Thymus (tissue), 2 donors: Measurements from ENCODE around the gene MADD. TPM values are rescaled to one million over a fixed set of nuclear protein-coding genes. Genes with fewer than 3 reads are reported as not detected.

Experiments
- polyA plus RNA-seq: library from polyadenylated mRNA; stranded (reverse); fragments of 200-250 nt; gene quantifications from one replicate; pipeline ENCODE4 v1.2.3, GENCODE V29; 2013
- total RNA-seq: library from RNA; stranded (reverse); fragments of 120-200 nt; gene quantifications from one replicate; pipeline ENCODE4 v1.2.4, GENCODE V29; 2013
- donor health status: healthy.

The MADD gene
- total and polyA plus RNA-seq, 2 donors, result 17.0 to 26.0 TPM

Other genes starting within 250 kb of the MADD start
- 64.8 TPM for gene ARFGAP2, start 93.3 kb upstream of the MADD start, total RNA-seq
- 60.6 TPM for gene ARFGAP2, start 93.3 kb upstream of the MADD start, polyA plus RNA-seq
- gene PACSIN3, start 83.7 kb upstream of the MADD start, total RNA-seq, result 4.1 TPM
- gene PACSIN3, start 83.7 kb upstream of the MADD start, polyA plus RNA-seq, result 7.7 TPM
- 30.8 TPM for gene DDB2, start 55.2 kb upstream of the MADD start, total RNA-seq
- 106 TPM for gene DDB2, start 55.2 kb upstream of the MADD start, polyA plus RNA-seq
- 14.3 TPM for gene ACP2, start 21.3 kb upstream of the MADD start, total RNA-seq
- 30.0 TPM for gene ACP2, start 21.3 kb upstream of the MADD start, polyA plus RNA-seq
- 26.3 TPM for gene NR1H3, start 12.1 kb upstream of the MADD start, total RNA-seq
- gene NR1H3, start 12.1 kb upstream of the MADD start, polyA plus RNA-seq, result 100 TPM
- 0.09 TPM for gene MYBPC3, start 82.6 kb downstream of the MADD start, total RNA-seq
- 0.55 TPM for gene MYBPC3, start 82.6 kb downstream of the MADD start, polyA plus RNA-seq
- gene SPI1, start 108.4 kb downstream of the MADD start, total RNA-seq, result 21.1 TPM
- gene SPI1, start 108.4 kb downstream of the MADD start, polyA plus RNA-seq, result 40.0 TPM
- 15.0 TPM for gene SLC39A13, start 138.5 kb downstream of the MADD start, total RNA-seq
- 37.1 TPM for gene SLC39A13, start 138.5 kb downstream of the MADD start, polyA plus RNA-seq
- gene PSMC3, start 156.3 kb downstream of the MADD start, total RNA-seq, result 136 TPM
- gene PSMC3, start 156.3 kb downstream of the MADD start, polyA plus RNA-seq, result 104 TPM
- 0.42 TPM for gene RAPSN, start 179.0 kb downstream of the MADD start, total RNA-seq
- 0.66 TPM for gene RAPSN, start 179.0 kb downstream of the MADD start, polyA plus RNA-seq